BJ (cell line): Measurements from ENCODE around the gene MDGA2. TPM values are rescaled to one million over a fixed set of nuclear protein-coding genes. Genes with fewer than 3 reads are reported as not detected.

ENCODE experiments used
- CTCF ChIA-PET: fragments of 350-600 bp; formaldehyde crosslinking; extraction: SDS; loops from one replicate; lab custom pipeline; 2021; ENCODE audit warnings: antibody characterized with exemption, inconsistent platforms; lab: Yijun Ruan, JAX
- POLR2A ChIA-PET: fragments of 300-600 bp; sonication (Branson Sonifier 250); formaldehyde crosslinking; extraction: SDS; loops from one replicate; lab custom pipeline; 2021; ENCODE audit warnings: antibody characterized with exemption; lab: Charles Lee
- DNase-seq: peaks from one replicate; pipeline ENCODE4 v3.0.0-alpha.2; 2011; ENCODE audit warnings: low read depth
- H3K27me3 ChIP-seq: 2 replicates; pipeline ENCODE4 v1.6.0; 2011; ENCODE audit warnings: low read length; ENCODE audit not compliant: control insufficient read depth, insufficient read depth
- H3K36me3 ChIP-seq: 2 replicates; pipeline ENCODE4 v1.5.1; 2011; ENCODE audit warnings: low read length; ENCODE audit not compliant: control insufficient read depth, insufficient read depth
- H3K4me3 ChIP-seq: 2 replicates; pipeline ENCODE4 v1.5.1; 2011; ENCODE audit warnings: low read depth, mild to moderate bottlenecking, control low read depth, low read length
- polyA plus RNA-seq: library from polyadenylated mRNA; depleted of rRNA; stranded (reverse); fragments of >200 nt; gene quantifications from 2 replicates; pipeline ENCODE4 v1.2.3, GENCODE V29; 2011
- TF ChIP-seq, protein P1 (sequence below): IDR thresholded peaks from 2 replicates; pipeline ENCODE4 v1.5.1; 2011; ENCODE audit warnings: low read depth, mild to moderate bottlenecking, control low read depth, inconsistent platforms, low read length, moderate library complexity; ENCODE audit not compliant: insufficient read depth

The MDGA2 gene
- polyA plus RNA-seq, 1 experiment = not detected

DNA sequence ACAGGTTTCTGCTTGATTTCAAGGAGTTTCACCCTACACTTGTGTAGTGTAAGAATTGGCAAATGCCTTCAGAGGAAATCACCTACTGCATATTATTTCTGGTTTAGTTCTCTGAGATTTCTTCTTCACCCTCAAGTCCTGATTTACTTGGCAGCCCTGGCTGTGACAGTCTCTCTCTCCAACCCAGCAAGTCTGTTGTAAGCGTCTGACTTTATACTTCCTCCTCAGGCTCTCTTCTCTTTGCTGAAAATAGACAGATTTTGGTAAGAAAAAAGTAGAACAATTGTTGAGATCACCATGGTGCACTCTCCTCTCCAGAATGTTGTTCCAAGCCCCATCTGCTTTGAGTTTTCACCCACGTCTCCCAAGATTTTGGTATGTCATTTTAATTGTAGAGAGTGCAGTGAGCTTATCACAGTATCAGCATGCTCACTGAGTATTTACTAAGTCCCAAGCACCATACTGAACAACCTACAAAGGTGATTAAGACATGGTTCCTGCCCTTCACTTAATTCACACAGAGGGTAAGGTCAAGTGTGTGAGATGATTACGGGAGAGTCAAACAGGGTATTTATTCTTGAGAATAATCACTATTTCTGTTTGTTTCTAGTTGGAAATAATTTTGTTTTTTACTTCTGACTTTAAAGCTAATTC lies 148.7 kb downstream of the MDGA2 start:
- H3K36me3 ChIP-seq = no peaks in the 10 kb centered on the region
- ChIA-PET POLR2A (no interaction called here), CTCF (no interaction called here)
- no peaks in the 10 kb centered on the region for H3K27me3 ChIP-seq
- TF ChIP-seq, protein P1, sequence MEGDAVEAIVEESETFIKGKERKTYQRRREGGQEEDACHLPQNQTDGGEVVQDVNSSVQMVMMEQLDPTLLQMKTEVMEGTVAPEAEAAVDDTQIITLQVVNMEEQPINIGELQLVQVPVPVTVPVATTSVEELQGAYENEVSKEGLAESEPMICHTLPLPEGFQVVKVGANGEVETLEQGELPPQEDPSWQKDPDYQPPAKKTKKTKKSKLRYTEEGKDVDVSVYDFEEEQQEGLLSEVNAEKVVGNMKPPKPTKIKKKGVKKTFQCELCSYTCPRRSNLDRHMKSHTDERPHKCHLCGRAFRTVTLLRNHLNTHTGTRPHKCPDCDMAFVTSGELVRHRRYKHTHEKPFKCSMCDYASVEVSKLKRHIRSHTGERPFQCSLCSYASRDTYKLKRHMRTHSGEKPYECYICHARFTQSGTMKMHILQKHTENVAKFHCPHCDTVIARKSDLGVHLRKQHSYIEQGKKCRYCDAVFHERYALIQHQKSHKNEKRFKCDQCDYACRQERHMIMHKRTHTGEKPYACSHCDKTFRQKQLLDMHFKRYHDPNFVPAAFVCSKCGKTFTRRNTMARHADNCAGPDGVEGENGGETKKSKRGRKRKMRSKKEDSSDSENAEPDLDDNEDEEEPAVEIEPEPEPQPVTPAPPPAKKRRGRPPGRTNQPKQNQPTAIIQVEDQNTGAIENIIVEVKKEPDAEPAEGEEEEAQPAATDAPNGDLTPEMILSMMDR = no peak
- DNase-seq = no peak
- no peak overlapping the region for H3K4me3 ChIP-seq

DNA sequence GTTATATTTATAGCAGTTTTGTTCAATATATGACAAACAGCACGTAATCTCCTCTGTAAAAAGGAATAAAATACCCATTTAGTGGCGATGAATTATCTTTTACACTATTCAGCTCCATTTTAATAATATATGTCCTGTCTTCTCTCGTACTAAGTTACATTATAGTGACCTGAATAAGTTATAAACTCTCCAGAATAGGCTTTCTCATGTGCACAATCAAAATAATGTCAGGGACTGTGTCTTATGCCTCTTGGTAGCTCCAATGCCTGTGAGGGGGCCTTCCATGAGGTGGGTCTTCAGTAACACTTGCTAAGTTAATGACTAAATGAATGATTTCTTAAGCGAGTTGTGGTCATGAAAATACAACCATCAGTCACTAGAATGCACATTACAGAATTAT lies 150.9 kb downstream of the MDGA2 start:
- no peak for DNase-seq
- Histone ChIP-seq H3K4me3 (no peak overlapping the region), H3K36me3 (no peaks in the 10 kb centered on the region), H3K27me3 (no peaks in the 10 kb centered on the region)
- ChIA-PET POLR2A (no interaction called here), CTCF (no interaction called here)
- TF ChIP-seq, protein P1 = no peak

DNA sequence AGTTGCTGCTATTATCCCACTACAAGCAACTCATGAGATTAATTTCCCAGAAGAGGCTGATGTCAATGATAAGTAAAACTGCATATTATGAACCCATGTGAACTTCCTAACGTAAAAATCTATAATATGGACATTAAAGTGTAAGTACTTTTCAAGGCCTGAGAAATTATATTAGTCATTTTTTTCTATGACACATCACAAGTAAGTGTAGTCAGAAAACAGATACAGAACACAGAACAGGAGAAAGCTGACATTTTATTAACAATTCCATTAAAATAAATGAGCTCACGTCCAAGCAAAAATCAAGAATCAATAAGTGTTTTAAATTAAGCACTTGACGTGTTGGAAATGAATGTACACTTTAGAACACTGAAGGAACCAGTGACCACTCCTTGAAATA lies 155.0 kb downstream of the MDGA2 start:
- no peaks in the 10 kb centered on the region for H3K27me3 ChIP-seq
- ChIA-PET CTCF (no interaction called here), POLR2A (no interaction called here)
- DNase-seq = no peak
- no peaks in the 10 kb centered on the region for H3K36me3 ChIP-seq
- no peak overlapping the region for H3K4me3 ChIP-seq
- TF ChIP-seq, protein P1 = no peak

DNA sequence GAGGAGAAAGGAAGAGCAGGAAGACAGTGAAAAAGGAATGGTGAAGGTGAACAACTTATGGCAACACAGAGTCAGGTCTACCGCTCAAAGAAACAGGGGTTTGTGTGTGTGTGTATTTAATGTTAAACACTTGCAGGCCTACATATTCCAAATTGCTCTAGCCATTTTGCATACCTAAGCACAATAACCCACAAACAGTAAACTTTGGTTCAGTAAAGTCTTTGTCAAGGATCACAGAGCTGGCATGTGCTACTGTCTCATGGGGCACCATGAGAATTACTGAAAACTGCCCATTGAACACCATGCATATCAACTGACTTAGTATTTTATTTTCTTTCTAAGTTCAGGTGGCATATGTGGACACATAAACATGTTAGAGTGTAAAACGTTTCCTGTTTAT lies 163.6 kb downstream of the MDGA2 start:
- Histone ChIP-seq H3K36me3 (no peaks in the 10 kb centered on the region), H3K4me3 (no peak overlapping the region), H3K27me3 (no peaks in the 10 kb centered on the region)
- DNase-seq = no peak
- TF ChIP-seq, protein P1 = no peak
- POLR2A ChIA-PET = no interaction called here
- CTCF ChIA-PET = no interaction called here

DNA sequence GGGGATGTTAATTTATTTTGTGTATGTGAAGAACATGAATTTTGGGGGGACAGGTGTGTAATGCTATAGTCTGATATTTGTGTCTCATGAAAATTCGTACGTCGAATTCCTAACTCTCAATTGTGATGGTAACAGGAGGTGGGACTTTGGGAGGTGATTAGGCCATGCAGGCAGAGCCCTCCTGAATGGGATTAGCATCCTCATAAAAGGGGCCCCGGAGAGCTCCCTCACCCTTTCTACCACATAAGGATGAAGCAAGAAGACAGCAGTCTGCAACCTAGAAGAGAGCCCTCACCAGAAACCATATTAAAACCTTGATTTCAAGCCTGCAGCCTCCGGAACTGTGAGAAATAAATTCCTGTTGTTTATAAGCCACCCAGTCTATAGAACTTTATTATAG lies 165.4 kb downstream of the MDGA2 start:
- ChIA-PET POLR2A (no interaction called here), CTCF (interaction anchor here (1.1 kb wide), 1 partner anchor 19 kb away, joined by 3 read pairs; no protein-coding TSS in a partner anchor)
- Histone ChIP-seq H3K27me3 (no peaks in the 10 kb centered on the region), H3K36me3 (no peaks in the 10 kb centered on the region), H3K4me3 (no peak overlapping the region)
- DNase-seq = no peak
- TF ChIP-seq, protein P1 = no peak
